SK-N-SH (cell line): ENCODE results near the gene LPCAT1.

ENCODE experiments used
- CHD2 ChIP-seq: fragments of 150-350 bp; IDR thresholded peaks from 2 replicates; pipeline ENCODE4 v1.6.1; 2018; ENCODE audit warnings: low read length; ENCODE audit not compliant: partially characterized antibody
- CTCF ChIP-seq: fragments of 200-600 bp; sonication (generic); IDR thresholded peaks from 2 replicates; pipeline ENCODE4 v1.6.1; 2017; ENCODE audit warnings: antibody characterized with exemption, mild to moderate bottlenecking, moderate library complexity
- ELF1 ChIP-seq: IDR thresholded peaks from 2 replicates; pipeline ENCODE4 v1.4.0; 2012
- EP300 ChIP-seq, 2 experiments: IDR thresholded peaks; 2 replicates each; pipeline versions ENCODE4 v1.4.0 to v1.6.1; 2012; ENCODE audit warnings: borderline replicate concordance in 1 of 2, low read depth in 1 of 2, low read length in 1 of 2
- GABPA ChIP-seq: IDR thresholded peaks from 2 replicates; pipeline ENCODE4 v1.4.0; 2012; ENCODE audit warnings: low read depth, mild to moderate bottlenecking
- POLR2AphosphoS5 ChIP-seq: IDR thresholded peaks from 2 replicates; pipeline ENCODE4 v1.6.1; 2012; ENCODE audit warnings: low read depth, low read length
- RXRA ChIP-seq: IDR thresholded peaks from 2 replicates; pipeline ENCODE4 v1.4.0; 2012; ENCODE audit warnings: low read depth, mild to moderate bottlenecking, borderline replicate concordance
- ZBTB33 ChIP-seq: IDR thresholded peaks from 2 replicates; pipeline ENCODE4 v1.4.0; 2012; ENCODE audit warnings: low read depth, borderline replicate concordance
- TF ChIP-seq, protein P1 (sequence below): IDR thresholded peaks from 2 replicates; pipeline ENCODE4 v1.6.1; 2012; ENCODE audit warnings: mild to moderate bottlenecking, low read depth, low read length, moderate library complexity

DNA sequence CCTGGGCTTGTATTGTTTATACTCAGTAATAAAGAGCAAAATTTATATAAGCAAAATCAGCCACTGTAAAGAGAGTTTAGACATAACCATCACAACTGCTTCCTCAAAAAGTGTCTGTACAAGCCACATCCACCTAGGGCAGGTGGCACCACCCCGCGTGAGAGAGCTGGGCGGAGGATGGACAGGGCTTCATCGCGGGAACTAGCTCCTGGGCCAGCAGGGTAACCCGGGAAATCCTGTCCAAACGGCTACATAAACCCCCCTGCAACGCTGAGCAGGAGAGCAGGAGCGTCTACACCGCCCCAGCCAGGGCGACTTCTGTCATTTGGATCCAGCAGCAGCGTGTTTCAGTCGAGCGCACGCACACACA lies 79.8 kb downstream of the LPCAT1 start:
- TF ChIP-seq ZBTB33 (no peak), POLR2AphosphoS5 (no peak), CTCF (no peak), ELF1 (no peak), GABPA (no peak), EP300 (IDR thresholded peaks at IDR 0.05; ENCODE audit: borderline replicate concordance in 1 of 2, low read depth in 1 of 2, low read length in 1 of 2) (no peak), CHD2 (no peak), RXRA (no peak)
- TF ChIP-seq, protein P1, sequence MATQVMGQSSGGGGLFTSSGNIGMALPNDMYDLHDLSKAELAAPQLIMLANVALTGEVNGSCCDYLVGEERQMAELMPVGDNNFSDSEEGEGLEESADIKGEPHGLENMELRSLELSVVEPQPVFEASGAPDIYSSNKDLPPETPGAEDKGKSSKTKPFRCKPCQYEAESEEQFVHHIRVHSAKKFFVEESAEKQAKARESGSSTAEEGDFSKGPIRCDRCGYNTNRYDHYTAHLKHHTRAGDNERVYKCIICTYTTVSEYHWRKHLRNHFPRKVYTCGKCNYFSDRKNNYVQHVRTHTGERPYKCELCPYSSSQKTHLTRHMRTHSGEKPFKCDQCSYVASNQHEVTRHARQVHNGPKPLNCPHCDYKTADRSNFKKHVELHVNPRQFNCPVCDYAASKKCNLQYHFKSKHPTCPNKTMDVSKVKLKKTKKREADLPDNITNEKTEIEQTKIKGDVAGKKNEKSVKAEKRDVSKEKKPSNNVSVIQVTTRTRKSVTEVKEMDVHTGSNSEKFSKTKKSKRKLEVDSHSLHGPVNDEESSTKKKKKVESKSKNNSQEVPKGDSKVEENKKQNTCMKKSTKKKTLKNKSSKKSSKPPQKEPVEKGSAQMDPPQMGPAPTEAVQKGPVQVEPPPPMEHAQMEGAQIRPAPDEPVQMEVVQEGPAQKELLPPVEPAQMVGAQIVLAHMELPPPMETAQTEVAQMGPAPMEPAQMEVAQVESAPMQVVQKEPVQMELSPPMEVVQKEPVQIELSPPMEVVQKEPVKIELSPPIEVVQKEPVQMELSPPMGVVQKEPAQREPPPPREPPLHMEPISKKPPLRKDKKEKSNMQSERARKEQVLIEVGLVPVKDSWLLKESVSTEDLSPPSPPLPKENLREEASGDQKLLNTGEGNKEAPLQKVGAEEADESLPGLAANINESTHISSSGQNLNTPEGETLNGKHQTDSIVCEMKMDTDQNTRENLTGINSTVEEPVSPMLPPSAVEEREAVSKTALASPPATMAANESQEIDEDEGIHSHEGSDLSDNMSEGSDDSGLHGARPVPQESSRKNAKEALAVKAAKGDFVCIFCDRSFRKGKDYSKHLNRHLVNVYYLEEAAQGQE, result no peak
